GM18517 (cell line): ENCODE measurements around the gene VARS2.

ENCODE experiments used
- ATAC-seq: cut with Tn5 transposase; IDR thresholded peaks from one replicate; pipeline ENCODE4 v1.9.1; 2021; ENCODE audit warnings: mild to moderate bottlenecking, moderate library complexity; ENCODE audit not compliant: unreplicated experiment

The VARS2 gene

DNA sequence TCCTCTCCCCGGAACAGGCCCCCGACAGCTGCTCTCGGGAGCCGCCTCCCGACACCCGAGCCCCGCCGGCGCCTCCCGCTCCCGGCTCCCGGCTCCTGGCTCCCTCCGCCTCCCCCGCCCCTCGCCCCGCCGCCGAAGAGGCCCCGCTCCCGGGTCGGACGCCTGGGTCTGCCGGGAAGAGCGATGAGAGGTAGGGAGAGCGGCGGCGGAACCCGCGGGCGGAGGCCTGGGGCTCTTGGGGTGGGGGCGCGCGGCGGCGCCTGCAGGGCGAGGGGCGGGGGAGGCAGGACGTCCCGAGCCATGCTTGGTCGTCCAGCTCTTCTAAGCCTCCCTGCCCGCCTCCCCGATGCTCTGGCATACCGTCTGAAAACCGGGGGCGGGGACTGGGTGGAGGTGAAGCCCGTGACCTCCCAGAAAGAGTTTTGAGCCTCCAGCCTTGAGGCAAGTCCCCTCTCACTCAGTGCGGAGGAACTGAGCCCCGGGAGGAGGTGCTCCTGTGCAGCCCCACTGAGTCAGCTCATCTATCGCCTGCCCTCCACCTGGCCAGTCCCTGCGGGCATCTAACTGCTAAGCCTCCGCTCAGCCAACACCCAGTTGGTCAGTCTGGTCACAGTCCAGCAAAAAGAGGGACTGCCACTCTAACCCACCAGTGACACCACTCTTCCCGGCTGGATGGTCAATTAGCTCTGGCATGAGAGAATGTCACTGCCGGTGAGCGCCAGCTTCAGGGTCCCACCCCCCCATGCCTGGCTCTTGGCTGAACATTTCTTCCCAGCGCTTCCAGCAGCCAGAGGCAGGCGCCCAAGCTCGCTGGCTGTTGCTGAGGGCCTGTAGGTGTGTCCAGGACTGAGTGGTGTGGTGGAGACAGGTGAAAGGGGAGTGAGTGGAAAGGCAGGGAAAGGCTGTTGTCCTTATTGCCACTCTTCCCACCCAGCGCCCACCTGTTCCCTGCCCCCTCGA lies 29.2 kb upstream of the VARS2 start:
- no peak for ATAC-seq

DNA sequence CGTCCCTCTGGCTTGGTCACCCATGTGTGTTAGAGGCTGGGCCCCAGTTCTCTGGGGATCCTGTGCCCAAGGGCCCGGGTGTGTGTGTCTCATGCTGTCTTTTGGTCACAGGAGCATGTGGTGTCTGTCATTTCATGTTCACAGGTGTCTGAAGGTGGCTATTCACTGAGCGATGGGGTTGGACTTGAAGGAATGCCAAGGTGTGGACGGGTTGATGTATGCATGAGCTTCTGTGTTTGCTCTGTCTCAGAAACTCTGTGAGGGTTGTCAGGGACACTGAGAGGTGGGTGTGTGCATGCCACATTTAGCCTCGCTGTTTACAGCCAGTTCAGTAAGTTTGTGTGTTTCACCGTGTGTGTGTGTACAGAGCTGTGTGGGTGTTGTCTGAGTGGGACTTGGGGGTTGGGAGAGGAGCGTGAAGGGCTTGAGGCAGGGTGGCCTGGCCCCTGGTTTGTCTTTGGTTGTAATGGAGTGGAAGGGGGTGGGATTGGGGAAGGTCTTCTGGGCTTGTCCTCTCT lies 28.5 kb upstream of the VARS2 start:
- ATAC-seq, result no peak

- ATAC-seq, result no peak
Measured at GRCh38 chr6:30885999-30886896, 27.8 kb upstream of the VARS2 start.

DNA sequence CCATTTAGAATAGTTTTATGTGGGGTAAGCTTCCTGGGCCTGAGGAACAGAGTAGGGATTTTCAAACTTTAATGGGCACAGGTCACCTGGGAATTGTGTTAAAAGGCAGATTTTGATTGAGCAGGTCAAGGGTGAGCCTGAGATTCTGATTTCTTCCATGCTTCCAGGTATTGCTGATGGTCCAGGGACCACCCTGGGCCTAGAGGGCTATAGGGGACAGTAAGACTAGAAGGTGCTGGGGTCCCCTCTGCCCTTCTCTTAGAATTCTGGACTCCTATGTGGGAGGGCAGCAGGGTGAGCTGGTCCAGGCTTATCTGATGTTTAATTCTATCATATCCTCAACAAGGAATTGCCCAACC lies 27.2 kb upstream of the VARS2 start:
- ATAC-seq, result no peak

DNA sequence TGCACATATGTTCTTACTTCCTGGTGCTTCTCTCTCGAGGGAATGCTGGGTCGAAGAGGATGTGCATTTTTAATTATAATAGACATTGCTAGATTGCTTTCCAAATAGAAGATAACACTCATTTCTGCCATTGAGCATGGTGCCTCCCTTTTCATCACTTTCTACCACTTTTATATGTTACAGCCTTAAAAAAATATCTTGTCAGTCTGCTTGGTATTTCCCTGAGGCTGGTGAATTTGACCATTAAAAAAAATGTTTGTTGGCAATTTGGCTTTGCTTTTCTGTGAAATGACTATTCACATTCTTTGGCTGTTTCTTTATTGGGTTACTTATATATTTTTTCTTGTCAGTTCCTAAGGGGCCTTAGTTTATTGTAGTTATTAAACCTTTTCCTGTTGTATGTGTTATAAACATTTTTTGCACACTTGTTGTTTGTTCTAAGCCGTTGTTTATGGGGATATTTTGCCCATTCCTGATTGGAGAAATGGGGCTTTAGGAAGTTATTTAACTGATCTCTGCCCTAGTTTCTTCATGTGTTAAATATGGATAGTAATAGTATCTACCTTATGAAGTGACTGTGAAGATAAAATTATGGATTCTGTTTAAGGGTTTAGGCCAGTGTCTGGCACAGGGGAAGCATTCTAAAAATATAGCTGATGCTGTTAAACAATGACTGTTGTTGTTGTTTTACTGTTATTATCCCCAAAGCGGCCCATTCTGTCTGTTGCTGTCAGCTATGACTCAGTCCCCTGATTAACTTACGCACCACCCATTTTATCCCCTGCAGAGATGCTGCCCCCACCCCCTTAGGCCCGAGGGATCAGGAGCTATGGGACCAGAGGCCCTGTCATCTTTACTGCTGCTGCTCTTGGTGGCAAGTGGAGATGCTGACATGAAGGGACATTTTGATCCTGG lies 25.9 kb upstream of the VARS2 start:
- ATAC-seq, result no peak

DNA sequence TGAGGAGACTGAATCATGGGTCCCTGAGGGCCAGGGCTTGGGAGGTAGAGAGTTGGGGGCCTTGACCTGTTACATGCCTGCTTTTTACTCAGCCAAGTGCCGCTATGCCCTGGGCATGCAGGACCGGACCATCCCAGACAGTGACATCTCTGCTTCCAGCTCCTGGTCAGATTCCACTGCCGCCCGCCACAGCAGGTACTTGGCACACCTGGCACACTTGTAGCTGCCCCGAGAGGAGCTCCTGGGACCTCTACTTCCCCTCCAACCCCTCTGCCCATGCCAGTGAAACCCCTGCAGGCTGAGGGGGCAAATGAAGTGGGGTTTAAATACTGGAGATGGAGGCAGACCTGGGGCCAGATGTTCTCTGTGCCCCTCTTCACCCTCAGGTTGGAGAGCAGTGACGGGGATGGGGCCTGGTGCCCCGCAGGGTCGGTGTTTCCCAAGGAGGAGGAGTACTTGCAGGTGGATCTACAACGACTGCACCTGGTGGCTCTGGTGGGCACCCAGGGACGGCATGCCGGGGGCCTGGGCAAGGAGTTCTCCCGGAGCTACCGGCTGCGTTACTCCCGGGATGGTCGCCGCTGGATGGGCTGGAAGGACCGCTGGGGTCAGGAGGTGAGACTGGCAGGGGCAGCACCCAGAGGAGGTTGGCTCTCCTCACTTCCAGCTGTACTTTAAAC lies 25.1 kb upstream of the VARS2 start:
- no peak for ATAC-seq

DNA sequence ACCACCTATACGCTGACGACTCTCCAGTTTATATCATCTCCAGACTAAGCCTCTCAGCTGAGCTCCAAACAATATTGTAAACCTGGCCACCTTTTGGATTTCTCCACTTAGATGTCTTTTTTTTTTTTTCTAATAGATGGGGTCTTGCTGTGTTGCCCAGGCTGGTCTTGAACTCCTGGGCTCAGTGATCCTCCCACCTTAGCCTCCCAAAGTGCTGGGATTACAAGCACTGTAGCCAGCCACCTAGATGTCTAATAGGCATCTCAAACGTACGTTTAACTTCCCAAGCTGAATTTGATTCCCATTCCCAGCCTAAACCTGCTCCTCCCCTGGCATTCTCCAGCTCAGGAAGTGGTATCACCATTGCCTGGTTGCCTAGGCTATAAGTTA lies 24.5 kb upstream of the VARS2 start:
- no peak for ATAC-seq

DNA sequence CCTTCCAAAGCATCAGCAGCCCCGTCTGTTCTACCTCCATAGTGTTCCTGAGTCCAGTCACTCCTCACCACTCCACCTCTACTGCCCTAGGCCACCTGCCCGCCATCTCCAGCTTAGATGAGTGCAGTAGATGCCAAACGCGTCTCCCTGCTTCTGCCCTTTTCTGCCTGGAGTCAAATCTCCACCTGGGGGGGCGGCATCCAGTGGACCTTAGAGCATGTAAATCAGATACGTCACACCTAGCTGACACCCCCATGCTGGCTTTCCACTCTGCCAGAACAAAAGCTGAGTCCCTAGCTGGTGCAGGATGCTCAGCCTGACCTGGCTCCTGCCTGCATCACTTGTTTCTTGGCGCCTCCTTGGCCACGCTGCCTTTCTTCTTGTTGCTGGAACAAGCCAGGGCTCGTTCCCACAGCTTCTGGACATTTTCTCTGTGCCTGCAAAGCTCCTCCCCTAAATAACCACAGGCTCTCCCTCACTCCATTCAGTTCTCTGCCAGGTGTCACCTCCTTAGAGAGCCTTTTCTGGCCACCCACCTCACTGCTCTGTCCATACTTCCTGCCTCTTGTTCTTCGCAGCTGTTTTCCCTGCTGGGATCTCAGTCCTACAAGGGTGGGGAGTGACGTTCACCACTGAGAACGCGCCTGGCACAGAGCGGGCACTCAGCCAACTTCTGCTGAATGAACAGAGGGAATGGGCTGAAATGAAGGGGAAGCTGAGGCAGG lies 24.0 kb upstream of the VARS2 start:
- no peak for ATAC-seq

- no peak for ATAC-seq
Measured at GRCh38 chr6:30890646-30891449, 23.2 kb upstream of the VARS2 start.

DNA sequence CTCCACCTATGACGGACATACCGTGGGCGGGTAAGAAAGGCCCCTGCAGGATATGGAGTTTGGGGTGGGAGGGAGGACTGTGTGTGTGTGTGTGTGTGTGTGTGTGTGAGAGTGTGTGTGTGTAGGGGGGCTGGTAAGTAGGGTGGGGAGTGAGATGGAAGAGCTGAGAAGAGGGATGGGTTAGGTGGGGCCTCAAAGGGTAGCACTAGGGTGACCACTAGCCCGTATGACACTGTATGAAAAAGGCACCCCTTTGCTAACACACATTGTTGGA lies 22.7 kb upstream of the VARS2 start:
- ATAC-seq, result no peak

DNA sequence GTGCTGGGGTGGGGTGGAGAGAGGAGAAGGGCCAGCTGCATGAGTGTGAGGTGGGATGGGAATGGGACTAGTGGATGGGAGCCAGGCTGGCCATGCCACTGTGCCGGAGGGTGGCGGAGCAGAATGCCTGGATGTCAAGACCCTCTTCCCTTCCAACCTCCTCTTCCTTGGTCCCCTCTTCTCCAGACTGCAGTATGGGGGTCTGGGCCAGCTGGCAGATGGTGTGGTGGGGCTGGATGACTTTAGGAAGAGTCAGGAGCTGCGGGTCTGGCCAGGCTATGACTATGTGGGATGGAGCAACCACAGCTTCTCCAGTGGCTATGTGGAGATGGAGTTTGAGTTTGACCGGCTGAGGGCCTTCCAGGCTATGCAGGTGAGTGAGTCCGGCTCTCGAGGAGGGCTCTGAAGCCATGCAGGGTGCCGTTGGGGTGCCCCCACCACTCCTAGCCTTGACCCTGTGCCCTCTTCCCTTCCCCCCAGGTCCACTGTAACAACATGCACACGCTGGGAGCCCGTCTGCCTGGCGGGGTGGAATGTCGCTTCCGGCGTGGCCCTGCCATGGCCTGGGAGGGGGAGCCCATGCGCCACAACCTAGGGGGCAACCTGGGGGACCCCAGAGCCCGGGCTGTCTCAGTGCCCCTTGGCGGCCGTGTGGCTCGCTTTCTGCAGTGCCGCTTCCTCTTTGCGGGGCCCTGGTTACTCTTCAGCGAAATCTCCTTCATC lies 22.1 kb upstream of the VARS2 start:
- no peak for ATAC-seq

DNA sequence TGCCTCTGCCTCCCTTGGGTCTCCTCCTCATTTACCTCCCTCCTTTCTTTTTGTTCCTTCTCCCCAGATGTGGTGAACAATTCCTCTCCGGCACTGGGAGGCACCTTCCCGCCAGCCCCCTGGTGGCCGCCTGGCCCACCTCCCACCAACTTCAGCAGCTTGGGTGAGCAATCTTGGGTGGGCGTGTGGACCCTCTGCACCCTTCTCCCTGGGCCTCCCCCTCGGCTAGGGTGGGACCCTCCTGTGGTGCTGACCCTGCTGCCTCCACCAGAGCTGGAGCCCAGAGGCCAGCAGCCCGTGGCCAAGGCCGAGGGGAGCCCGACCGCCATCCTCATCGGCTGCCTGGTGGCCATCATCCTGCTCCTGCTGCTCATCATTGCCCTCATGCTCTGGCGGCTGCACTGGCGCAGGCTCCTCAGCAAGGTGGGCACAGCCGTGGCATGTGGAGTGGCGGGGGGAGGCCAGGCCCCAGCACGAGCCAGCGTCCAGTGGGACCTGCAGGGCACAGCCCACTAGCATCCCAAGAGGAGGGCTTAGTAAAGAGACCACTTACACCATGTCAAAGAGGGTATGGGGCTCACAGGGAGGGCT lies 20.9 kb upstream of the VARS2 start:
- no peak for ATAC-seq

DNA sequence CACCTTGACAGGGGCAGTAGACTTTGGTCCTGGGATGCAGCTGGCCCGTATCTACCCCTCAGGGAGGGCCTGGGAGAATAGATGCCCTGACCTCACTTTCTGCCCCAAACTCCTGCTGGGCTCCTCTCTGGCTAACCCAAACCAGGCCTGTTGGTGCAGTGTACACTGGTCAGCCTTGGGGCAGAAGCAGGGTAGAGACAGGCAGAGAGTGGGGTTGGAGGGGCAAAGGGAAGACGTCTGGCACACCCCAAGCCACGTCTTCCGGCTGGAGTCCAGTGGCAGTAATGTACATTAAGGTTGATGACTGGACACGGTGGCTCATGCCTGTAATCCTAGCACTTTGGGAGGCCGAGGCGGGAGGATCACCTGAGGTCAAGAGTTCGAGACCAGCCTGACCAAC lies 20.4 kb upstream of the VARS2 start:
- no peak for ATAC-seq

GRCh38 chr6:30894381-30894780 lies 19.7 kb upstream of the VARS2 start:
- no peak for ATAC-seq

- no peak for ATAC-seq
Measured at GRCh38 chr6:30894935-30895334, 19.1 kb upstream of the VARS2 start.

- ATAC-seq, result no peak
Measured at GRCh38 chr6:30895343-30895742, 18.7 kb upstream of the VARS2 start.

DNA sequence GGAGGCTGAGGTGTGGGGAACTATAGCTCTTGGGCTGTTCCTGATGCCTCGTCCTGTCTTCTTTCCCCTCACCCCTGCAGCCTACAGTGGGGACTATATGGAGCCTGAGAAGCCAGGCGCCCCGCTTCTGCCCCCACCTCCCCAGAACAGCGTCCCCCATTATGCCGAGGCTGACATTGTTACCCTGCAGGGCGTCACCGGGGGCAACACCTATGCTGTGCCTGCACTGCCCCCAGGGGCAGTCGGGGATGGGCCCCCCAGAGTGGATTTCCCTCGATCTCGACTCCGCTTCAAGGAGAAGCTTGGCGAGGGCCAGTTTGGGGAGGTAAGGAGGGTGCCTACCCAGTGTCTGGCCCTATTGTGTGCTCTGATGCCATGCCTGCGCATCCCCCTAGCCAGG lies 17.5 kb upstream of the VARS2 start:
- no peak for ATAC-seq

GRCh38 chr6:30897882-30898281 lies 16.2 kb upstream of the VARS2 start:
- no peak for ATAC-seq
